Measurements from ENCODE around the gene EDA. TPM values are rescaled to one million over a fixed set of nuclear protein-coding genes. Genes with fewer than 3 reads are reported as not detected.
A peak's percentile ranks its signal among the peaks of the same experiment; 100 is the strongest.

EDA gene
- total RNA-seq, 8 experiments from 2014 or later: 0.60 to 4.7 (median 1.2) TPM

DNA sequence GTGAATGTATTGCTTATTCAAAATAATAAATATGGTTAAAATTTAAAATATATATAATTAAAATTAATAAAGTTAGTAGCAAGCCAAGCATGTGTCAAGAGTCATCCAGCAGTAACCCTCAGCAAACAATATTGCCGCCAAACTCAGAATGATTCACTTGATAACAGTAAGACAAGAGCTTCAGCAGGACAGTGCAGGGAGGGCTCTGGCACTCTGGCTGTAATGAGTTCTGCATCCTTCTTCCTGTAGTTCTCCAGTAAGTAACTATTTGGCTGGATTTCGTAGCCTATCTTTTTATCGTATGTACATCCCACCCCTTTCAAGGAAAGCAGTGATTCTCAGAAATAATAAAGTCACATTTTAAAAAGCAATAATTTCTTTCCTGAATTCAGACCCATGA lies 464.0 kb downstream of the EDA start:
- WGBS, 10 experiments: 0 to 100% (median 40%) methylated on average over 1 to 3 of the region's 3 CpGs; no CpG with 5 or more reads in 3 of the 10 experiments
- in situ Hi-C loops (cut with MboI; ENCODE audit: low pct_unique_long_range_greater_than_20kb in 2 of 9, low sequenced_read_pairs in 9 of 9, unreplicated experiment in 9 of 9): no loop called here
- Histone ChIP-seq H3K4me1 (replicated peaks in 1 of 2) (no peaks in the 10 kb centered on the region), H3K27ac (no peak overlapping the region), H3K4me3 (no peak overlapping the region)
- ATAC-seq (replicated peaks in 6 of 8): no peak

DNA sequence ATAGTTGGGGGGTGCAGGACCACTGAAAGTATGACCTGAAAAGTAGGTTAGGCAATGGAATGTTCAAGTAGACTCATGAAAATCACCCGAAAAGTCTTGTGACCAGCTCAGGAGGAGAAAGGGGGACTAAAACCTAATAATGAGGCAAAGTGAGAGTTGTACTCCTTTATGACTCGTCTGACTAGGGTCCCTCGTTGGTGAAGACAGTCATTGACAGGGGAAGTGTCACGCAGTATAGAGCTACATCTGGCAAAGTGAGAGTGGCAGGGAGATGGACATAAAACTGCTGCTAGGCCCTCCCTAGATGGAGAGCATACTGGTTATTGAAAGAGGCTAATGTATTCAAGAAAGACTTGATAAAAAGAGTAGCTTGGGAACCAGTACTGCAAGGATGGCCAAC lies 466.8 kb downstream of the EDA start:
- Histone ChIP-seq H3K27ac (no peak overlapping the region), H3K4me3 (no peak overlapping the region), H3K4me1 (replicated peaks in 1 of 2) (no peaks in the 10 kb centered on the region)
- in situ Hi-C loops (cut with MboI; ENCODE audit: low pct_unique_long_range_greater_than_20kb in 2 of 9, low sequenced_read_pairs in 9 of 9, unreplicated experiment in 9 of 9): no loop called here
- WGBS, 10 experiments: 29 to 100% (median 56%) methylated on average over 1 to 3 of the region's 4 CpGs; no CpG with 5 or more reads in 6 of the 10 experiments
- no peak for ATAC-seq (replicated peaks in 6 of 8)

DNA sequence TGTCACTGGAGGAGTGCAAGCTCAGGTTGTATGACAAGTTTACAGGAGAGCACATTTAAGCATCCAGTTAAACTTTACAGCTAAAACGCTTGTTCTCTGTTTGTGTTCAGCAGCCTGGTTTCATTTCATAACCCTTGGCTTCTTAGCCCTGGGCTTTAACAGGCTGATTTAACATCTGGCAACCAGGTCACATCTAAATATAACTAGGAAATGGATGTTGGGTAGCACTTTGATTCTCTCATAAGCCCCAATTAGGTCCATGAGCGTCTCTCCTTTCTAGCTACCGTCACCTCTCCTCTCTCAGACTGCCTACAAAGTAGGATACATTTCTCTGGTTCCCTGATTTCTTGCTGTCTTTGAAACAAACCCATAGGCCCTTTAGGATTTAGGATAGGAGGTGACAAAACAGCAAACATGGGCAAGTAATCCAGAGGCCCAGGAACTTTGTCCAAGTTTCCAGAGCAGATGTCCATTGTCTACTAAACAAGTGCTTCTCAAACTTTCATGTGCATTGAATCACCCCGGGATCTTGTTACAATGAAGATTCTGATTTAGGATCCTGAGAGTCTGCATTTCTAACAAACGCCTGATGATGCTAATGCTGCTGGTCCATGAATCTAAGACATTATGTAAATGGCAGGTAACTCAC lies 468.8 kb downstream of the EDA start:
- Histone ChIP-seq H3K4me1 (replicated peaks in 1 of 2) (no peaks in the 10 kb centered on the region), H3K4me3 (no peak overlapping the region), H3K27ac (no peak overlapping the region)
- 0 to 100% (median 58%) methylated on average over 1 to 4 of the region's 5 CpGs; no CpG with 5 or more reads in 4 of the 10 experiments for WGBS, 10 experiments
- in situ Hi-C loops (cut with MboI; ENCODE audit: low pct_unique_long_range_greater_than_20kb in 2 of 9, low sequenced_read_pairs in 9 of 9, unreplicated experiment in 9 of 9): no loop called here
- no peak for ATAC-seq (replicated peaks in 6 of 8)

DNA sequence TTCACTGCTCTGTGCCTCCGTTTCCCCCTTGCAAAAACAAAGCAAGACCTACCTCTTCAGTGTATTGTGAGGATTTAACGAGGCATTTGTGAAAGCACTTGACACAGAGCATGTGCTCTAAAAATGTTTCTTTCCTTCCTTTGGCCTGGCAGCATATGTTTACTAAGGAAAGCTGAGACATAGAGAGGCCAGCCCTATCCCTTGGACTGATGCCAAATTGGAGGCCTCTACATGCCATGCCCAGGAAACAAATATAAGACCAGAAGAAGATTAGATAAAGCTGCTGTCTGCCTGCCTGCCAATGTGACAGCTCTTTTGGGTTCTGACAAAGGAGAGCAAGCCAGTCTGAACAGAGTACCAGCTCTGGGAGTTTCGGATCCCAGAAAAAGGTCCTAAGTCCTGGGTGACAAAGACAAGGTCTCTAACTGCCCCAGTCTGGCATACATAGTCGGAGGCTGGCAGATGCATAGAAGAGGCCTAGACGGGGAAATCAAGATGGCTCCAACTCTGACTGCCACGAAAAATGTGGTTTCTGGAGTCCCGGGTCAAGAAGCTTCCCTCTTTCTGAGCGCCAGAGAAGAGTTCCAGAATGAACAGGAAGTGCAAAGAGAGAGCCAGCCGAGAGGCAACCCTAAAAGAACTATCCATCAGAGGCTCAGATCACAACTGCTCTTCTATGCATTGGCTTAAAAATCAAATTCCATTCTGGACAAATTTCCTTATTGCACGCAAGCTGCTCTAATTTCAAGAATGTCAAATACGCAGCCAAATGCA lies 472.1 kb downstream of the EDA start:
- ATAC-seq (replicated peaks in 6 of 8): peak in 6 of 8 experiments; percentile 36 to 75 (median 45)
- Histone ChIP-seq H3K4me1 (replicated peaks in 1 of 2) (no peaks in the 10 kb centered on the region), H3K4me3 (no peak overlapping the region), H3K27ac (no peak overlapping the region)
- WGBS, 10 experiments: 20 to 94% (median 64%) methylated on average over 1 to 11 of the region's 11 CpGs; no CpG with 5 or more reads in 3 of the 10 experiments
- in situ Hi-C loops (cut with MboI; ENCODE audit: low pct_unique_long_range_greater_than_20kb in 2 of 9, low sequenced_read_pairs in 9 of 9, unreplicated experiment in 9 of 9): no loop called here

DNA sequence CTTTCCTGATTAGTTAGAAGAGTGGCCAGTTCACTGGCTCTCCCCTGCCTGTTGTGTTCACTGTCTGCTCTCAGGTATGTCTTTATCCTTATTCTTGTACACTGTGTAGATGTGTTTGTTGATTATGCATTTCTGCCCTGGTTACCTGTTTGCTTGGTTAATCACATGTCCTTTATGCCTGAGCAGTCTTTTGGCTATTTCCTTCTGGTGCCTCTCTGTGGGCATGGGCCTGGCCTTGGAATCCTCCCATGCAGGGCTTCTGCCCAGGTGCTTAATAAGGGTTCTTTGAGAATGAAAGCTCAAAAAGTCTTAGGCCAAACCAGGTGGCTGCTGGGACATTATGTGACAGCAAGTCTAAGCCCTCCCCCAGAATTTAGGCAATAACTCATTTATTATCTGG lies 472.8 kb downstream of the EDA start:
- Histone ChIP-seq H3K27ac (no peak overlapping the region), H3K4me3 (no peak overlapping the region), H3K4me1 (replicated peaks in 1 of 2) (no peaks in the 10 kb centered on the region)
- ATAC-seq (replicated peaks in 6 of 8): no peak
- in situ Hi-C loops (cut with MboI; ENCODE audit: low pct_unique_long_range_greater_than_20kb in 2 of 9, low sequenced_read_pairs in 9 of 9, unreplicated experiment in 9 of 9): no loop called here

Other genes starting within 250 kb of the EDA start
- 1 to 10 TPM in 5 of 8 experiments, under 1 TPM in 3; 0.25 to 8.9 (median 6.1) TPM for gene NALF2, start 111.8 kb upstream of the EDA start, total RNA-seq

Data from motor neuron (in vitro differentiated cells).